ENCODE measurements around the gene LRMDA.

Gene LRMDA

GRCh38 chr10:75542084-75542483, 110.7 kb downstream of the LRMDA start:
- no peak for DNase-seq

- DNase-seq: no peak
These were observed 111.5 kb downstream of the LRMDA start for GRCh38 chr10:75542906-75543305.

GRCh38 chr10:75544386-75544785, 113.0 kb downstream of the LRMDA start:
- peak; percentile 31 for DNase-seq

GRCh38 chr10:75544993-75545706, 113.7 kb downstream of the LRMDA start:
- DNase-seq: no peak

- no peak for DNase-seq
These were observed 114.6 kb downstream of the LRMDA start for GRCh38 chr10:75546004-75546403.

- peak; percentile 52 for DNase-seq
These were observed 116.2 kb downstream of the LRMDA start for GRCh38 chr10:75547391-75548298.

- no peak for DNase-seq
These were observed 116.9 kb downstream of the LRMDA start for GRCh38 chr10:75548356-75548755.

GRCh38 chr10:75550191-75550590, 118.8 kb downstream of the LRMDA start:
- DNase-seq: no peak

- DNase-seq: no peak
These were observed 120.7 kb downstream of the LRMDA start for GRCh38 chr10:75552171-75552570.

- no peak for DNase-seq
These were observed 122.1 kb downstream of the LRMDA start for GRCh38 chr10:75553550-75553949.

GRCh38 chr10:75555323-75555722, 123.9 kb downstream of the LRMDA start:
- no peak for DNase-seq

- DNase-seq: no peak
These were observed 124.9 kb downstream of the LRMDA start for GRCh38 chr10:75556320-75556719.

- DNase-seq: no peak
These were observed 134.1 kb downstream of the LRMDA start for GRCh38 chr10:75565286-75566251.

GRCh38 chr10:75568450-75569130, 137.2 kb downstream of the LRMDA start:
- DNase-seq: no peak

- no peak for DNase-seq
These were observed 138.1 kb downstream of the LRMDA start for GRCh38 chr10:75569506-75569905.

GRCh38 chr10:75572478-75572877, 141.1 kb downstream of the LRMDA start:
- DNase-seq: no peak

- DNase-seq: no peak
These were observed 144.5 kb downstream of the LRMDA start for GRCh38 chr10:75575940-75576339.

- no peak for DNase-seq
These were observed 150.7 kb downstream of the LRMDA start for GRCh38 chr10:75582102-75582501.

- DNase-seq: no peak
These were observed 153.9 kb downstream of the LRMDA start for GRCh38 chr10:75585294-75585693.

- no peak for DNase-seq
These were observed 155.4 kb downstream of the LRMDA start for GRCh38 chr10:75586814-75587213.

GRCh38 chr10:75588031-75588430, 156.6 kb downstream of the LRMDA start:
- no peak for DNase-seq

Measured in suppressor macrophage treated with lipopolysaccharide for 4 hours (primary cell).